GM21619 (cell line): ENCODE data around the gene JKAMP.
"Not testable (repeated sequence)": the region's sequence is repeated elsewhere in the genome, so short reads cannot be mapped to it uniquely, and the experiment has no call there.

Experiments used
- ATAC-seq: cut with Tn5 transposase; IDR thresholded peaks from one replicate; pipeline ENCODE4 v1.9.1; 2021; ENCODE audit not compliant: unreplicated experiment

Gene JKAMP

DNA sequence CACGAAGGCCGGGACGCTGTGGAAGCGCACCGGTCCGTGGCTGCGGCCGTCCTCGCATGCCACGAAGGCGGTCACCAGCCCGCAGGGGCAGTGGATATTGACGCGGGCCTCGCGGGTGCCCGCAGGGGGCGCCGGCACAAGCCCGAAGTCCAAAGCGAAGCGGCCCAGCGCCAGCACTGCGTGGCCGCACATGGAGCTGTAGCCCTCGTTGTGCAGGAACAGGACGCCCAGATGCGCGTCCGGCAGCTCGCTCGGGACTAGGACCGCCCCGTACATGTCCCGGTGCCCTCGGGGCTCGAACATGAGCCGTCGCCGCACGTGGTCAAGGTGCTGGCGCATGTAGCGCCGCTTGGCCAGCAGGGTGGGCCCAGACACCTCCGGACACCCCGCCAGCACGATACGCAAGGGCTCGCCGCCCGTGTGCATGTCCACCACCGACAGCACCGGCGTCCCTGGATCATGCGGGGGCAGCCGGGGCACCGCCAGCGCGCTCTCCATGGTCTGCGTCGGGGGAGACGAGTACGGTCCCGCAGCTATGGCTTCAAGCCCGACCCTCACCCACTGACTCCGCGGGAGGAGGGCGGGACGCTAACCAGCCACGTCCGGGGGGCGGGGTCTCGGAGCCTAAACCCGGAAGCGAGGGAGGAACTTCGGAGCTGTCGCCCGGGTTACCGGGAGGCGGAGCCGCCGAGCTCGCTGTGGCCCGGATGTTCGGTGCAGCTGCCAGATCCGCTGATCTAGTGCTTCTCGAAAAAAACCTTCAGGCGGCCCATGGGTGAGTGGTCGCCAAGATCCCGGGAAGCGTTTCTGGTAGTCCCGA lies at the start of gene JKAMP, which contains the start of gene L3HYPDH:
Gene JKAMP, plus strand, starts transcription at position 699 of the 820 bp plus-strand sequence. Its CDS starts 73 bp downstream, at position 772.
Gene L3HYPDH, minus strand, starts transcription at position 590 of the 820 bp plus-strand sequence. Its CDS starts 92 bp downstream, at position 498.
- ATAC-seq = peak; percentile 88

- ATAC-seq = no peak
Measured at GRCh38 chr14:59435101-59435500, 49.2 kb upstream of the JKAMP start.

DNA sequence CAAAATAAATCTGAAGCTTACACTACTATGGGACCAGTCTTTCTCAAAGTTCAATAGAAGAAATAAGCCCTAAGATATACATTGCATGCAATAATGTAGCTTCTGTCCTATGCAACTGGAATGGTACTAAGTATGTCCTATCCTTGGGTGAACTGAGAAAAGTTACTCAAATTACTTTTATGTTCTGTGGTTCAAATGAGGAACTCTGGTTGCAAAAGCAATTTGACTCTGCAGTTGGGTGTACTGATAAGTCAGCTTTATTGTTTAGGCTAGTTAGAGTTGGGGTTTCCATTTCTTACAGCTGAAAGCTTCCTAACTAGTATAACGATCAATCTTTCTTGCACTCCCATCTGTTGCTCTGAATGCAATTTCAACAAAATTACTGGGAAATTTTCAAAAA lies 48.3 kb upstream of the JKAMP start:
- ATAC-seq = no peak

DNA sequence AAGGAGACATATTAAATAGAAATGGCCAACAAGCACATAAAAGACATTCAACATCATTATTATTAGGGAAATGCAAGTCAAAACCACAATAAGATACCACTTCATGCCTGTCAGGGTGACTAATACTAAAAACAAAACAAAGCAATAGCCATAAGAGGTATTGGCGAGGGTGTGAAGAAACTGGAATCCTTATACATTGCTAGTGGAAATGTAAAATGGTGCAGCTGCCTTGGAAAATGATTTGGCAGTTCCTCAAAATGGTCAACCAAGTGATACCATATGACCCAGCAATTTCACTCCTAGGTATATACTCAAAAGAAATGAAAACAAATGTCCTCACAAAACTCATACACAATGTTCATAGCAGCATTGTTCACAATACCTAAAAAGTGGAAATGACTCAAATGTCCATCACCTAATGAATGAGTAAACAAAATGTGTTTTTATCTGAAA lies 46.1 kb upstream of the JKAMP start:
- ATAC-seq = no peak

DNA sequence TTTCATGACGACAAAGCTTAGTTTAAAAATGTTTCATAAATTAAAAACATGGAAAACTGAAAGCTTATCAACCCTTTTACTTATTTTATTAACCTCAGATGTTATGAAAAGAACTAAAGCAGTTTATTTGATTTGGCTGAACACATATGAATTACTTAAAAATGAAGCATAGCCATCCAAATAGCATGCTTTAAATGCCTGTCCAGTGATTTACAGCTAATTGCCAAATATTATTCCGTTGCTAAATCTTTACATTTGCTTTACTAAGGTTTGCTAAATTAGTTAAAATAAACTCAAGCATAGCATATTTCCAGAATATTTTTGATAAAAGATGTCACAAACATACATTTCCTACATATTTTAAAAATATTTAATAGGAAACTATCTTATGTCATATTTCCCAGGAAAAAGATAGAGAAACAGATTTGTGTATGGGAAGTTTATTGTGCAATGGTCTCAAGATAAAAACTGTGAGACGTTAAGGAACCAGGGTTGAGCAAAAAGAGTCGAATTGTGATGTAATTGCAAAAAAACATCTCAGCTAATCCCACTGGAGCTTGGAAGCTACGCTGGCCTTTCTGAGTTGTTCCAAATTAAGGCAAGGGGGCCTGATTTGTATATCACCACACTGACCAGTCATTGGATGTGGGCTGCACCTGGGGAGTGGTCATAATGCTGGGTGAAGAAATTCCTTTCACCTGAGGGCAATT lies 44.9 kb upstream of the JKAMP start:
- ATAC-seq = no peak

DNA sequence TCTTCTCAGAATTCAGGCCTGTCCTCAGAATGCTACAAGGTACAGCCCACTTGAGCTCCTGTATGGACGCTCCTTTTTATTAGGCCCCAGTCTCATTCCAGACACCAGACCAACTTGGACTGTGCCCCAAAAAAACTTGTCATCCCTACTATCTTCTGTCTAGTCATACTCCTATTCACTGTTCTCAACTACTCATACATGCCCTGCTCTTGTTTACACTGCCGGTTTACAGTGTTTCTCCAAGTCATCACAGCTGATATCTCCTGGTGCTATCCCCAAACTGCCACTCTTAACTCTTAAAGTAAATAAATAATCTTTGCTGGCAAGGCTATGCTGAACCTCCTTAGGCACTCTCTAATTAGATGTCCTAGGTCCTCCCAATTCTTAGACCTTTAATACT lies 35.6 kb upstream of the JKAMP start:
- not testable (repeated sequence) for ATAC-seq

GRCh38 chr14:59450716-59451115 lies 33.6 kb upstream of the JKAMP start:
- no peak for ATAC-seq

GRCh38 chr14:59451849-59452248 lies 32.5 kb upstream of the JKAMP start:
- ATAC-seq = no peak

DNA sequence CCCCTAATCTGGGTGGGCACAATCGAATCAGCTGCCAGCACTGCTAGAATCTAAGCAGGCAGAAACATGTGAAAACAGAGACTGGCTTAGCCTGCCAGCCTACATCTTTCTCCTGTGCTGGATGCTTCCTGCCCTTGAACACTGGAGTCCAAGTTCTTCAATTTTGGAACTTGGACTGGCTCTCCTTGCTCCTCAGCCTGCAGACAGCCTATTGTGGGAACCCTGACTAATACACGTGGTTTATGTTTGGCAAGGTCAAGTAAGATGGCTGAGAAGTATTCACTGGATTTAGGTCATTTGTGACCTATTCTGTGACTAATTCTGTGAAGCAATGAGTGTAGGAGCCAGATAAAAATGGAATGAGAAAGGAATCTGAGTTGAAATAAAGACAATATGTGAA lies 30.2 kb upstream of the JKAMP start:
- no peak for ATAC-seq

DNA sequence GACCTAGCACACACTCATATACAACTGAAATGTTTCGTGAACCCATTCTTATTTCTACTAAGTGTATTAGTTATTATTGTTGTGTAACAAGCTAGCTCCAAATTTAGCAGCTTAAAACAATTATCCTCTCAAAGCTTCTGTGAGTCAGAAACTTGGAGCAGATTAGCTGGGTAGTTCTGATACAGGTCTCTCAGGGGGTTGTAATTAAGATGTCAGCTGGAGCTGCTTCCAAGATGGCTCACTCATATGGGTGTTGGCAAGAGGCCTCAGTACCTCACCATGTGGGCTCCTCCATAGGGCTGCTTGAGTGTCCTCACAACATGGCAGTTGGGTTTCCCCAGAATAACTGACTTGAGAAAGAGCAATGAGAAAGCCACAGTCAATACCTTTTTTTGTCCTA lies 28.9 kb upstream of the JKAMP start:
- ATAC-seq = no peak

GRCh38 chr14:59458486-59458885 lies 25.8 kb upstream of the JKAMP start:
- no peak for ATAC-seq

- no peak for ATAC-seq
Measured at GRCh38 chr14:59460378-59460777, 23.9 kb upstream of the JKAMP start.

GRCh38 chr14:59461891-59462290 lies 22.4 kb upstream of the JKAMP start:
- no peak for ATAC-seq

- no peak for ATAC-seq
Measured at GRCh38 chr14:59463787-59464485, 20.4 kb upstream of the JKAMP start.

DNA sequence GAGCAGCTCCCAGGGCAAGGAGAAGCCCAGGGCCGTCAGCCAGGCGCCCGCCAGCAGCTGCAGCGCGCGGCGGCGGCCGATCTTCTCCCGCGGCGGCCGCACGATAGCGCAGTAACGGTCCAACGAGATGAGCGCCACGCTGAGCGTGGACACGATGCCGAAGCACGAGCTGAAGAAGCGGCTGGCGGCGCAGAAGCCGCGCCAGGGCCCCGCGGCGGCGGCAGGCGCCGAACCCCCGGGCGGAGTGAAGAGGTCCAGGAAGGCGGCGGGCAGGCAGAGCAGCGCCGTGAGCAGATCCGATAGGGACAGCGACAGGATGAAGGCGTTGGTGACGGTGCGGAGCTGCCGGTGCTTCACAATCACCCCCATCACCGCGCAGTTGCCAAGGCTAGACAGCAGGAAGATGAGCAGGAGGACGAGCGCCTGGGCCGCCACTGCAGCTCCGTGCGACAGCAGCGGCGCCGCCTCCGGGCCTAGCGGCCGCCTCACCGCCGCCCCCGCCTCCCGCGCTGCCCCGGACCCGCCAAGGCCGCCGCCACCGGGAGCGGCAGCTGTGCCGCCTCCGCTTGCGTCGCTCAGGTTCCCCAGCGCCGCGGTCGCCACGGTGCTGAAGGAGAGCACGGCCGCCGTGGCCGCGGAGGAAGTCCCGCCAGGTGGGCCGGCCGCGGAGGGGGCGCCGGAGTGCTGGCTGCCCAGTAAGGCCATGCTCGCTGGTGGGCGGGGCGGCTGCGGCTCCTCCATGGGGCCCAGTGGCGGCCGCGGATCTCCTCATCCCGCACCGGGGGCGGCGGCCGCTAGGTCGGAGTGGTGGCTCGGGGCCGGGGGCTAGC lies 19.6 kb upstream of the JKAMP start:
- peak; percentile 66 for ATAC-seq

- ATAC-seq = peak; percentile 33
Measured at GRCh38 chr14:59465316-59466135, 18.8 kb upstream of the JKAMP start, which contains the start of gene GPR135. TSS of gene GPR135 (minus strand) at chr14:59465380. CDS start at chr14:59465226, 154 bp downstream.

- ATAC-seq = no peak
Measured at GRCh38 chr14:59474172-59474571, 10.1 kb upstream of the JKAMP start.

DNA sequence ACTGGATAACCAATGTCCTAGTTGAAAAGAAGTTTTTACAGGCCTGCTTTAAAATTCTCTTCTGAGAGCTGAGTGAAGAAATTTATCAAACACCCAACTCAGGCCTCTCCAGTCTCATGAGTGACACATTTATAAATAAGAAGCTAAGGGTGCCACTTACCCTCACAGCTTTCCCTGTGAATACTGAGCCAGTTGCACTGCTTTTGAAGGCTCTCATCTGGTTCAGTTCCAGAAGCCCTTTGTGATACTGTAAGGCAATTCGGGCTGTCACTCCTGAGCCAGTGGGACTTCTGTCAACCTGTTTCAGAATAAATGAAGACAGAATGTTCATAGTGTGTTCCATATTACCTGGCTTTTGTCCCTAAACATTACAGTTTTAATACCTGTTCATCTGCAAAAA lies 8.6 kb upstream of the JKAMP start:
- no peak for ATAC-seq

DNA sequence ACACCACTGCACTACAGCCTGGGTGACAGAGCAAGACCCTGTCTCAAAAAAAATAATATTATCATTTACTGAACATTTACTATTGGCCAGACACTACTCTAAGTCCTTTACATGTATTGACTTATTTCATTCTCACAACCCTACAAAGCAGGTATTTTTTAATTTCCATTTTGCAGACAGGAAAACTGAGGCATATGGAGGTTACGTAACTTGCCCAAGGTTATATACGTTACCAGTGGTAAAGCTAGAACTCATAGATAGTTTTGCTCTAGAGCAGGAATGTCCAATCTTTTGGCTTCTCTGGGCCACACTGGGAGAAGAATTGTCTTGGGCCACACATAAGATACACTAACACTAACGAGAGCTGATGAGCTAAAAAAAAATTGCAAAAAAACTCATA lies 5.8 kb upstream of the JKAMP start:
- ATAC-seq = no peak

DNA sequence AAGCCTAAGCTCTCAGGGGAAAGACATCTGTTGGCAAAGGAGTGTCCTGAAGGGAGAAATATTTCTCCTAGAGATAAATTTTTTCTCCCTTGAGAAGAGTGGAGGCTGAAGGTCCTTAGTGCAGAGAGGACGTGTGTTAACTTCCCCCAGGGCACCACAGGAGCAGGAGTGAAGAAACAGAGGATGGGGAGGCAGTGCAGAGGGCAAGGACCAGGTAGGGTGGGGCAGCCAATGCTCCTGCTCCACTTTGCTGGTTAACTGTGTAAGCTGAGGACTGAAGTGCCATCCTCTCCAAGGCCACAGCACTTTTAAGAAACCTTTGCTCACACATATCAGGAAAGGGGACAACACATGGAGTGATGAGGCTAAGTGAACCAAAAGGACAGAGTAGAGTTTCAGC lies 4.2 kb upstream of the JKAMP start:
- ATAC-seq = no peak
